Liver (tissue), 9 donors: ENCODE measurements around the gene SCGB2B2. TPM values are rescaled to one million over a fixed set of nuclear protein-coding genes. Genes with fewer than 3 reads are reported as not detected.
A peak's percentile ranks its signal among the peaks of the same experiment; 100 is the strongest.

ENCODE experiments used
- DNase-seq: peaks from one replicate; pipeline ENCODE4 v3.0.0-alpha.2; 2017; ENCODE audit warnings: low spot score
- H3K27ac ChIP-seq, 2 donors: one replicate each; pipeline ENCODE4 v1.7.0; 2013; ENCODE audit warnings: inconsistent platforms in 2 of 2, low read length in 2 of 2, control low read depth in 1 of 2, low read depth in 1 of 2, mild to moderate bottlenecking in 1 of 2
- H3K27me3 ChIP-seq, 4 donors: one replicate each; pipeline versions ENCODE4 v1.6.1 to v1.7.0; 2013; ENCODE audit warnings: low read length in 3 of 4, inconsistent platforms in 1 of 4, mild to moderate bottlenecking in 1 of 4, moderate library complexity in 1 of 4; ENCODE audit not compliant: control insufficient read depth in 4 of 4, insufficient read depth in 4 of 4
- H3K36me3 ChIP-seq, 4 donors: one replicate each; pipeline versions ENCODE4 v1.6.1 to v1.7.0; 2013; ENCODE audit warnings: low read length in 3 of 4, mild to moderate bottlenecking in 3 of 4, low read depth in 1 of 4, moderate library complexity in 1 of 4; ENCODE audit not compliant: control insufficient read depth in 4 of 4, insufficient read depth in 3 of 4
- H3K4me1 ChIP-seq, 4 donors: one replicate each; pipeline versions ENCODE4 v1.6.1 to v1.7.0; 2013; ENCODE audit warnings: low read length in 3 of 4, mild to moderate bottlenecking in 3 of 4, moderate library complexity in 1 of 4; ENCODE audit not compliant: control insufficient read depth in 4 of 4, insufficient read depth in 4 of 4
- H3K4me3 ChIP-seq, 3 donors: one replicate each; pipeline versions ENCODE4 v1.6.1 to v1.7.0; 2013; ENCODE audit warnings: low read length in 3 of 3, control low read depth in 1 of 3, low read depth in 1 of 3, mild to moderate bottlenecking in 1 of 3
- H3K9ac ChIP-seq, 2 donors: one replicate each; pipeline ENCODE4 v1.7.0; 2013; ENCODE audit warnings: low read length in 2 of 2, mild to moderate bottlenecking in 2 of 2, moderate library complexity in 2 of 2, control low read depth in 1 of 2, low read depth in 1 of 2
- H3K9me3 ChIP-seq, 4 donors: one replicate each; pipeline versions ENCODE4 v1.6.1 to v1.7.0; 2013; ENCODE audit warnings: low read length in 3 of 4; ENCODE audit not compliant: control insufficient read depth in 4 of 4
- ATF3 ChIP-seq: IDR thresholded peaks from 2 replicates; pipeline ENCODE4 v1.6.1; 2016; ENCODE audit warnings: antibody characterized with exemption
- CTCF ChIP-seq: fragments of 150-350 bp; IDR thresholded peaks from 2 replicates; pipeline ENCODE4 v1.5.1; 2017; ENCODE audit warnings: improper control_type of control experiment, low read depth, low read length; ENCODE audit not compliant: missing input control
- EGR1 ChIP-seq, 2 donors: IDR thresholded peaks; 2 replicates each; pipeline ENCODE4 v1.6.1; 2016 to 2018; ENCODE audit warnings: antibody characterized with exemption in 2 of 2, low read depth in 2 of 2
- FOXA1 ChIP-seq: IDR thresholded peaks from 2 replicates; pipeline ENCODE4 v1.6.1; 2016; ENCODE audit warnings: antibody characterized with exemption
- FOXA2 ChIP-seq: IDR thresholded peaks from 2 replicates; pipeline ENCODE4 v1.6.1; 2016; ENCODE audit warnings: antibody characterized with exemption
- GABPA ChIP-seq, 2 donors: IDR thresholded peaks in 1 of 2; conservative IDR thresholded peaks in 1 of 2; 2 replicates each; pipeline ENCODE4 v1.6.1; 2016; ENCODE audit warnings: antibody characterized with exemption in 2 of 2, mild to moderate bottlenecking in 1 of 2, moderate library complexity in 1 of 2
- HNF4A ChIP-seq, 2 donors: conservative IDR thresholded peaks; 2 replicates each; pipeline ENCODE4 v1.6.1; 2016; ENCODE audit warnings: antibody characterized with exemption in 2 of 2, mild to moderate bottlenecking in 2 of 2
- HNF4G ChIP-seq: IDR thresholded peaks from 2 replicates; pipeline ENCODE4 v1.6.1; 2016; ENCODE audit warnings: antibody characterized with exemption
- JUND ChIP-seq, 2 donors: IDR thresholded peaks; 2 replicates each; pipeline ENCODE4 v1.6.1; 2016; ENCODE audit warnings: antibody characterized with exemption in 2 of 2
- MAX ChIP-seq: IDR thresholded peaks from 2 replicates; pipeline ENCODE4 v1.6.1; 2016; ENCODE audit warnings: antibody characterized with exemption
- NR2F2 ChIP-seq: IDR thresholded peaks from 2 replicates; pipeline ENCODE4 v1.6.1; 2016; ENCODE audit warnings: antibody characterized with exemption
- RAD21 ChIP-seq, 2 donors: IDR thresholded peaks; 2 replicates each; pipeline ENCODE4 v1.6.1; 2016; ENCODE audit warnings: antibody characterized with exemption in 2 of 2, mild to moderate bottlenecking in 2 of 2
- REST ChIP-seq: IDR thresholded peaks from 2 replicates; pipeline ENCODE4 v1.6.1; 2016; ENCODE audit warnings: antibody characterized with exemption, mild to moderate bottlenecking
- RXRA ChIP-seq, 2 donors: IDR thresholded peaks; 2 replicates each; pipeline ENCODE4 v1.6.1; 2017 to 2018; ENCODE audit warnings: antibody characterized with exemption in 2 of 2, mild to moderate bottlenecking in 1 of 2
- SP1 ChIP-seq: IDR thresholded peaks from 2 replicates; pipeline ENCODE4 v1.6.1; 2018; ENCODE audit warnings: antibody characterized with exemption, mild to moderate bottlenecking
- TAF1 ChIP-seq: conservative IDR thresholded peaks from 2 replicates; pipeline ENCODE4 v1.6.1; 2016; ENCODE audit warnings: antibody characterized with exemption, mild to moderate bottlenecking
- YY1 ChIP-seq: IDR thresholded peaks from 2 replicates; pipeline ENCODE4 v1.6.1; 2016; ENCODE audit warnings: antibody characterized with exemption, mild to moderate bottlenecking
- ZBTB33 ChIP-seq: IDR thresholded peaks from 2 replicates; pipeline ENCODE4 v1.6.1; 2016; ENCODE audit warnings: antibody characterized with exemption
- WGBS: extraction: QIAGEN DNeasy Blood & Tissue Kit; methylation state at CpG from one replicate; pipeline ENCODE4 v1.1.7; 2013; 5-methylcytosine and 5-hydroxymethylcytosine counted together
- polyA plus RNA-seq, 2 donors: library from polyadenylated mRNA; stranded (reverse) in 1 of 2; unstranded in 1 of 2; fragments of 200-250 nt in 1 of 2; fragments of >200 nt in 1 of 2; fragmentation: Nextera tagmentation in 1 of 2; extraction: Ambion mirVana in 1 of 2; gene quantifications; one replicate each; pipeline versions ENCODE4 v1.2.1 to v1.2.3, GENCODE V29; 2013 to 2015
- total RNA-seq, 2 donors: library from RNA; depleted of rRNA; stranded (reverse); fragments of >200 nt; gene quantifications; one replicate each; pipeline ENCODE4 v1.2.3, GENCODE V29; 2014
- donor health status: healthy.
- donor health status: healthy.
- donor health status: healthy.
- donor health status: healthy.
- donor health status: healthy.

SCGB2B2 gene
- total and polyA plus RNA-seq, 4 donors: 0.09 to 0.50 (median 0.25) TPM; not detected in 1

GRCh38 chr19:34677386-34678084, 576 bp upstream of the SCGB2B2 start, which contains the start of gene ZNF302:
Gene ZNF302, plus strand, starts transcription at chr19:34677678. Its CDS starts 1,127 bp downstream, at chr19:34678805.
- Histone ChIP-seq H3K4me3 (peak within 1 kb of the TSS; percentile 85 to 96 (median 88)), H3K9ac (peak within 1 kb of the TSS; percentile 63 to 69), H3K9me3 (peaks cover 4 to 22% (median 11%) of the 10 kb centered on the region in 4 donors), H3K4me1 (peaks cover 0 to 32% (median 20%) of the 10 kb centered on the region in 4 donors), H3K27ac (peak within 1 kb of the TSS; percentile 92 to 93), H3K36me3 (peaks cover 2 to 37% (median 34%) of the 10 kb centered on the region in 4 donors), H3K27me3 (no peaks in the 10 kb centered on the region)
- peak; percentile 62 to 91 for TF ChIP-seq EGR1 (IDR thresholded peaks at IDR 0.05; ENCODE audit: low read depth in 2 of 2)
- no peak for TF ChIP-seq HNF4G
- TF ChIP-seq REST: peak; percentile 39
- TF ChIP-seq RAD21 (IDR thresholded peaks at IDR 0.05): no peak
- peak; percentile 73 for TF ChIP-seq TAF1
- peak; percentile 2 for TF ChIP-seq FOXA1
- TF ChIP-seq NR2F2: peak; percentile 70
- TF ChIP-seq HNF4A (conservative IDR thresholded peaks at IDR 0.05): peak in 1 of 2 donors; percentile 36
- peak; percentile 57 for TF ChIP-seq SP1
- TF ChIP-seq YY1: peak; percentile 88
- TF ChIP-seq JUND (IDR thresholded peaks at IDR 0.05): peak in 1 of 2 donors; percentile 8
- peak in 1 of 2 donors; percentile 33 for TF ChIP-seq RXRA (IDR thresholded peaks at IDR 0.05)
- TF ChIP-seq MAX: peak; percentile 92
- no peak for TF ChIP-seq ATF3
- TF ChIP-seq CTCF: no peak
- peak; percentile 6 for TF ChIP-seq FOXA2
- TF ChIP-seq ZBTB33: peak; percentile 98
- TF ChIP-seq GABPA (IDR thresholded peaks at IDR 0.05 in 1 of 2, conservative IDR thresholded peaks at IDR 0.05 in 1 of 2): peak; percentile 2 to 90
- peak; percentile 91 for DNase-seq
- under 1% methylated on average over 74 of the region's 74 CpGs for WGBS
